ENCODE data around the gene ITGA11.

DNA sequence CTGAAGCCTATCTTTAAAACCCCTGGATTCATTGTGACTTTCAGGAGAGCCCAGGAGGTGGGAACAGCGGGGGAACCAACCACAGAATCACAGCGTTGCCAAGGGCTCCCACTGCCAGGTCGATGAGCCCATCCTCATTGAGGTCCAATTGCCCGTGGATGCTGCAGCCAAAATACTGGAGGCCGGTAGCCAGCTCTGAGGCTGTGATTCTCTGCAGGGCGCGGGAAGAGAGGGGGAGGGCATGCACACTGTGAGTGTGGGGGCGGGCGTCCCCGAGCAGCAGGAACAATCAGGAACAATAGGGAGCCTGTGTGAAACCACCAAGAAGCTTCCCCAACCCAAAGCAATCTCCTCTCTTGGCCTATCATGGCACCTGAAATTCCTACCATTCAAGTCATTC is 101.1 kb downstream of the ITGA11 start:
- no peak for TF ChIP-seq SUZ12 (IDR thresholded peaks at IDR 0.05; ENCODE audit: extremely low read depth, insufficient read depth, insufficient read length)
- TF ChIP-seq YY1 (IDR thresholded peaks at IDR 0.05; ENCODE audit: insufficient read depth, insufficient read length), result no peak
